HG03095 (cell line): ENCODE results near the gene CLSTN2.

Source experiments
- ATAC-seq: cut with Tn5 transposase; IDR thresholded peaks from one replicate; pipeline ENCODE4 v1.9.1; 2021; ENCODE audit warnings: moderate library complexity; ENCODE audit not compliant: unreplicated experiment

The CLSTN2 gene

GRCh38 chr3:140532793-140533330 lies 597.9 kb downstream of the CLSTN2 start:
- ATAC-seq = no peak

GRCh38 chr3:140536926-140537726 lies 602.1 kb downstream of the CLSTN2 start:
- no peak for ATAC-seq

DNA sequence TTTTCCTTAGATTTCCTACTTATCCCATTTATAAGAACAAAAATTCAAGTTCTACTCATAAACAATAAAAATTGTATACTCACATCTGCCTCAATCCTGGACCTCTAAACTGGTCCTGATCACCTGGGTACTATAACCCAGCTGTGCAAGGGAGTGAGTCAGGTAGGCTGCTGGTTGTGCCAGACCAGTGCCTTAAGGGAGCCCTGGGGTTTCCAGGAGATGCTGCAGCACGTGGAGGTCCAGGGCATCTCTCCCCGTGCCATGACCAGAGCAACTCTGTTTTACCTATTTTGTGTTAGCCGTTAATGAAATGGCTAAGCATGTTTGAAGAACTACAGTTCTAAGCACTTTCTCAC lies 602.7 kb downstream of the CLSTN2 start:
- ATAC-seq = no peak

- peak; percentile 73 for ATAC-seq
Measured at GRCh38 chr3:140540262-140540661, 605.3 kb downstream of the CLSTN2 start.

DNA sequence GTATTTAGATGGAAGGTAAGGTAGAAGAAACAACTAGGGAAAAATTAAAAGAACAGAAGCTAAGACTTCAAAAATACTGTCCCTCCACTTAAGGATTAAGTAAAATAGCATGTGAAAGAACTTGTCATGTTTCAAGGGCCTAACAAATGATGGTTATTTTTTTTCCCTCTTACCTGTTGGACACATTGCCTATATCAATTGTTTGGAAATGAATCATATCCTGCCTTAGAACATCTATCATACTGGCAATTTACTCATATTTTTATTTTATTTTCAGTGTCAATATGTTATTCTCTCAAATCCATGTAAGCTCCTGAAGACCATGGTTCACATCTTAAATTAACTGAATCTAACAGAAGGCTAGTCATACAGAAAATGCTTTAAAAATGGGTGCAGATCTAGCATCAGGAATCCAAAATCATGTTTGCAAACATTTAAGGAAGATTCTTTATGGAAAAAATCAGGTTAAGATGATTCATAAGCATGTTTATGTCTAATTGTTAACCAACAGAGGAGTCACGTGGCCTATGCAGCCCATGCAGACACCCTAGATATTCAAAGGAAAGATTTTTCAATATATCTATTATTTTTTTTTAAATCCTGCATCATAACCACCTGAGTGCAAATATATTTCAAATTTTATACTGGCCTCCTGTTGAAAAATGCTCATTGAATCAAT lies 607.1 kb downstream of the CLSTN2 start:
- ATAC-seq = no peak

GRCh38 chr3:140545197-140545596 lies 610.2 kb downstream of the CLSTN2 start:
- no peak for ATAC-seq

GRCh38 chr3:140545756-140546155 lies 610.8 kb downstream of the CLSTN2 start:
- ATAC-seq = no peak

DNA sequence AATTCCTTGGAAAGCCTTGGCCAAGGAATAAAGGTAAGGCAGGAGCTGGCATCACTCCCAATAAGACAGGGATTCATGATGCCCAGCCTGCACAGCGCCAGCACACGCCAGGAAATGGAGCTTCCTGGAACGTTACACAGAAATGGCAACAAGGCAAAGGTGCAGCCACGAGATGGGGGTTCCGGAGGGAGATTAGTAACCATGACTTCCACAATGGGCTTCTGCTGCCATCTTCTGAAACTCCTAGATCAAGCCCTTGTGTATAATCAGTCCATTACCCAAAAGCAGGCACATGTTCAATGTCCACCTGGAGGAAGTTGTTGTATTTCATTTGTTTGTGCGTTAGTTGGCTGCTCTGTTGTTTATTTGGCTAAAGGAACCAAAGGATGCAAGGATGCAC lies 611.7 kb downstream of the CLSTN2 start:
- ATAC-seq = no peak

- ATAC-seq = no peak
Measured at GRCh38 chr3:140552403-140552802, 617.4 kb downstream of the CLSTN2 start.

GRCh38 chr3:140552898-140553297 lies 617.9 kb downstream of the CLSTN2 start:
- ATAC-seq = no peak

GRCh38 chr3:140553591-140553990 lies 618.6 kb downstream of the CLSTN2 start:
- no peak for ATAC-seq

- ATAC-seq = no peak
Measured at GRCh38 chr3:140555666-140556065, 620.7 kb downstream of the CLSTN2 start.

DNA sequence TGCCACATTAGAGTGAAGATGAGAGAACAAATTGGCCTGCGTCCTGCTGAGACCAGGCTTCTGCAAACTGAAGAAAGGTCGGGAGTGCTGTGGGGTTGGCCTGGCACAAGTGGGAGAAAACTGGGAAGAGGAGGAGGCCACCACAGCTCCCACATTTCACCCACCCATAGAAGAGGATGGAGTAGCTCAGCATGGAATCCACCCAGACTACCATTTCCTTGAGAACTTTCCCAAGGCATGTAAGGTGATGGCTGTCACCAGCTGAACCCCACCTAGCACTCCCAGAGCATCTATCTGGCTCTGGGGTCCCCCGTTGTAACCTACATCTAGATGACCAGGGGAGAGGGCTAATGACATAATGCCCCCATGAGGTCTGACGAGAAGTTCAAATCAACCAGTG lies 622.5 kb downstream of the CLSTN2 start:
- no peak for ATAC-seq

DNA sequence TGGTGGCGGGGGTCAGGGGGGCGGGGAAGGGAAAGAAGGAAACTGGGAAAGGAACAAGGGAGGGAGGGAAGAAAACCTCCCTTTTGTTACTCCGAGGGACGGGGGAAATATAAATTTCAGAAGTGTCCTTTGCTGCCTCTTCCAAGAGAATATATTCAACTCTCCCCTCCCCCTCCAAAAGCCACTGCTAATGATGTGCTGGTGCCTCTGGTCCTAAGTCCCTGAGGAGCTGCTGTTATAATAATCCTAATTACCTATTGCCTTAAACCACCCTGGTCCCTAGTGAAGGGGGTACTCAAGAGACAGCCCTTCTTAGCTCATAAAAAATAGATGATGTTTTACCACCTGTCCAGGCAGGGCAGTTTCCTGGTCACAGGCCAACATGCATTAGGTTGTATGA lies 624.6 kb downstream of the CLSTN2 start:
- no peak for ATAC-seq

DNA sequence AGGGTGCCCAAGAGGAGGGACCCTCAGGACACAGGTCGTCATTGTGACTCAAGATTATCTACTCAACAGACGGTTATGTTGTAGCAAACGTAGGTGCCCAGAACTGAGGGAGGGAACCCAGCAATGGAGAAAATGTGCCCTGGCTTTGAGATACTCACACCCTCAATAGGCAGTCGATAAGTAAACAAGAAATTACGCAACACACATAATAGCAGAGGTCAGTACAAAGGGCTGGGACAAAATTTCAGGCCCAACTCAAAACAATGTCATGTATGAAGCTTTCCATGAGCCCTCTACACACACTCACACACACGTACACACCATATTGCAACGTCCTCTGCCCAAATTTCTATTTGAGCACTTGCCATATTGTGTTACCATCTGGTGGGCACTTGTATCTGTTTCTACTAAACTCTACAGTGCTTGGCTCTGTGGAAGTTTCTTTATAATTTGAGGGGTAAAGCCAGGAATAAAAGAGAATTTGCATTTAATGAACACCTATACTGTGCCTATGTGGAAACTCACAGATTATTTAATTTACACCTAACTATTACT lies 628.3 kb downstream of the CLSTN2 start:
- no peak for ATAC-seq

- ATAC-seq = no peak
Measured at GRCh38 chr3:140568131-140568530, 633.1 kb downstream of the CLSTN2 start.

- no peak for ATAC-seq
Measured at GRCh38 chr3:140568842-140569520, 634.0 kb downstream of the CLSTN2 start.

GRCh38 chr3:140570602-140571001 lies 635.6 kb downstream of the CLSTN2 start:
- ATAC-seq = no peak

DNA sequence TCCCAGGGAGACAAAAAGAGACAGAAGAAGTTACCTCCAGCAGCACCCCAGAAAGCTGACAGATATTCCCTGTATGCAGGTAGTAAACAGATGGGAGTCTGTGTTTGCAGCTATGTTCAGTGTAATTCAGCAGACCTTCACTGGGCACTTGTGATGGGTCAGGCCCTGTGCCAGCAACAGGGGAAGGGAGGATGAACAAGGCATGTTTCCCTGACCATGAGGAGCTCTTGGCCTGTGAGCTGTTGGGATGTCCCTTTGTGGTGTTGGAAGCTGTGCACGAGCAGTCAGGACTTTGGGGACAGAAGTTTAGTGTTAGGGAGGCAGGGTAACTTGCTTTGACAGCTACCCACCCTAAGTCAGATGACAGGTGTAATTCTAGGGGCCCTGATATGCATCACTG lies 636.9 kb downstream of the CLSTN2 start:
- ATAC-seq = no peak

DNA sequence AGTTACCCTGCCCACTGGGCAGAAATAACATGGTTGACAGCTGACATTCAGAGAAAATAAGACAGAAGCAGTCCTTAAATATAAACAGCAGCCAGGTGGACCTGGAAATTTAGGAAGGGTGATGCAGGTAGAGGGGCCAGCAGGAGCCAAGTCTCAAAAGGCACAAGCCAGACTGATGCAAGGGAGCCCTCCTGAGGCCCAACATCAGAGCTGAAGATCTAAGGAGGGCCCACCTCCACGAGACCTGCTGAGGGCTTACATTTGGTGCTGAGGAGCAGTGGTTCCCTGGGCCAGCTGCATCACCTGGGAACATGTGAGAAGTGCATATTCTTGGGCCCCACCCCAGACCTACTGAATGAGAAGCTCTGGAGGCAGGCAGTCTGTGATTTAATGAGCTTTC lies 637.3 kb downstream of the CLSTN2 start:
- ATAC-seq = no peak

GRCh38 chr3:140573011-140573410 lies 638.0 kb downstream of the CLSTN2 start:
- no peak for ATAC-seq
